WTC11 (cell line): Measurements from ENCODE around the gene GNA14. TPM values are rescaled to one million over a fixed set of nuclear protein-coding genes. Genes with fewer than 3 reads are reported as not detected.
"Not testable (repeated sequence)": the region's sequence is repeated elsewhere in the genome, so short reads cannot be mapped to it uniquely, and the experiment has no call there.

Source experiments
- ATAC-seq: fragments of 200-7000 bp; cut with Tn5 transposase; 2 replicates; pipeline ENCODE4 v1.10.0; 2021; ENCODE audit warnings: mild to moderate bottlenecking, moderate library complexity
- CTCF ChIA-PET: fragments of 300-600 bp; sonication (Branson Sonifier 250); formaldehyde crosslinking; loops from one replicate; lab custom pipeline; 2021; ENCODE audit warnings: antibody characterized with exemption; lab: Charles Lee
- POLR2A ChIA-PET: fragments of 350-600 bp; sonication (Branson Sonifier 250); formaldehyde crosslinking; loops from one replicate; lab custom pipeline; 2021; ENCODE audit warnings: antibody characterized with exemption; lab: Charles Lee
- DNase-seq: peaks from one replicate; pipeline ENCODE4 v3.0.0; 2021; ENCODE audit warnings: low spot score
- H3K27ac Mint-ChIP-seq: 2 replicates; pipeline ENCODE4 v1.8.0; 2021; ENCODE audit warnings: mixed read lengths
- H3K27me3 Mint-ChIP-seq: 2 replicates; pipeline ENCODE4 v1.8.0; 2021; ENCODE audit warnings: low read depth, mild to moderate bottlenecking, moderate library complexity, mixed read lengths
- H3K36me3 Mint-ChIP-seq: 2 replicates; pipeline ENCODE4 v1.8.0; 2021; ENCODE audit warnings: mixed read lengths
- H3K4me1 Mint-ChIP-seq: 2 replicates; pipeline ENCODE4 v1.8.0; 2022; ENCODE audit warnings: mixed read lengths
- H3K4me3 Mint-ChIP-seq: 2 replicates; pipeline ENCODE4 v1.8.0; 2021; ENCODE audit warnings: mild to moderate bottlenecking, moderate library complexity, mixed read lengths
- H3K9me3 Mint-ChIP-seq: 2 replicates; pipeline ENCODE4 v1.8.0; 2021; ENCODE audit warnings: mixed read lengths
- ELF4 ChIP-seq: sonication (generic); formaldehyde crosslinking; IDR thresholded peaks from 2 replicates; pipeline ENCODE4 v1.8.1; 2022; ENCODE audit warnings: low read depth, mild to moderate bottlenecking, moderate library complexity, missing genetic modification reagents
- ERG ChIP-seq: fragments of 250-450 bp; sonication (Bioruptor Pico); IDR thresholded peaks from 2 replicates; pipeline ENCODE4 v1.8.0; 2021; ENCODE audit warnings: mild to moderate bottlenecking
- ESRRA ChIP-seq: sonication (generic); formaldehyde crosslinking; IDR thresholded peaks from 2 replicates; pipeline ENCODE4 v1.8.1; 2022; ENCODE audit warnings: mild to moderate bottlenecking, missing genetic modification reagents, borderline replicate concordance
- NFYB ChIP-seq: sonication (generic); formaldehyde crosslinking; conservative IDR thresholded peaks from 2 replicates; pipeline ENCODE4 v1.8.0; 2022; ENCODE audit warnings: low read depth, missing genetic modification reagents
- RELA ChIP-seq: sonication (generic); formaldehyde crosslinking; IDR thresholded peaks from 2 replicates; pipeline ENCODE4 v1.8.1; 2022; ENCODE audit warnings: missing genetic modification reagents, mild to moderate bottlenecking, borderline replicate concordance
- STAT6 ChIP-seq: sonication (generic); formaldehyde crosslinking; conservative IDR thresholded peaks from 2 replicates; pipeline ENCODE4 v1.8.1; 2023; ENCODE audit warnings: mild to moderate bottlenecking, low read depth, missing genetic modification reagents, moderate library complexity
- ZNF263 ChIP-seq: sonication (generic); formaldehyde crosslinking; IDR thresholded peaks from 2 replicates; pipeline ENCODE4 v1.8.1; 2022; ENCODE audit warnings: low read depth, mild to moderate bottlenecking, moderate library complexity, missing genetic modification reagents
- ZNF281 ChIP-seq: sonication (generic); formaldehyde crosslinking; IDR thresholded peaks from 2 replicates; pipeline ENCODE4 v1.8.0; 2023; ENCODE audit warnings: mild to moderate bottlenecking, missing genetic modification reagents
- ZNF423 ChIP-seq: fragments of 250-450 bp; sonication (Bioruptor Pico); IDR thresholded peaks from 2 replicates; pipeline ENCODE4 v2.1.2; 2022; ENCODE audit warnings: mild to moderate bottlenecking, moderate library complexity
- total RNA-seq: library from RNA; stranded (reverse); gene quantifications from 3 replicates; pipeline ENCODE4 v1.2.3, GENCODE V29; 2021

GNA14 gene
- total RNA-seq, 1 experiment from 2014 or later, result 26.7 TPM

GRCh38 chr9:77489405-77490163 lies 158.5 kb downstream of the GNA14 start:
- TF ChIP-seq NFYB, result peak; percentile 38; the same call in 1 of the 2 replicates
- Mint-ChIP-seq H3K27ac (peak overlapping the region; percentile 20; the same call in 1 of the 2 replicates), H3K9me3 (peaks cover 46% of the 10 kb centered on the region), H3K36me3 (peaks cover 51% of the 10 kb centered on the region)
- ATAC-seq, H3K4me3 Mint-ChIP-seq, H3K4me1 Mint-ChIP-seq, H3K27me3 Mint-ChIP-seq, POLR2A ChIA-PET, DNase-seq: not testable (repeated sequence)
- CTCF ChIA-PET, result interaction anchor here (0.6 to 4.1 kb wide), 9 partner anchors 13 to 261 kb away, joined by 3 to 21 read pairs (median 6); partner anchors contain the start of gene GNA14

- CTCF ChIA-PET, result interaction anchor here (0.6 to 4.1 kb wide), 13 partner anchors 12 to 730 kb away, joined by 3 to 21 read pairs (median 5); partner anchors contain the start of gene GNA14
- POLR2A ChIA-PET, result interaction anchor here (0.6 kb wide), 1 partner anchor 51 kb away, joined by 3 read pairs; no protein-coding TSS in a partner anchor
- Mint-ChIP-seq H3K27me3 (no peaks in the 10 kb centered on the region), H3K9me3 (peaks cover 50% of the 10 kb centered on the region), H3K4me3 (no peak overlapping the region), H3K36me3 (peaks cover 50% of the 10 kb centered on the region), H3K4me1 (peaks cover 10% of the 10 kb centered on the region; the same call in 1 of the 2 replicates), H3K27ac (peak overlapping the region; percentile 51; the same call in 1 of the 2 replicates)
- DNase-seq (peak; percentile 18), ATAC-seq (peak; percentile 98)
- TF ChIP-seq RELA (no peak), ZNF423 (CRISPR knock-in tag) (peak; percentile 28; the same call in 1 of the 2 replicates)
Measured at GRCh38 chr9:77488439-77489126, 159.5 kb downstream of the GNA14 start.

GRCh38 chr9:77486968-77487367 lies 161.2 kb downstream of the GNA14 start:
- no peak overlapping the region for H3K27ac Mint-ChIP-seq
- H3K4me3 Mint-ChIP-seq, result no peak overlapping the region
- ATAC-seq (no peak), DNase-seq (no peak)
- POLR2A ChIA-PET, result no interaction called here
- H3K9me3 Mint-ChIP-seq, result peaks cover 52% of the 10 kb centered on the region
- CTCF ChIA-PET, result interaction anchor here (0.8 to 4.1 kb wide), 4 partner anchors 31 to 56 kb away, joined by 3 to 21 read pairs (median 4); no protein-coding TSS in a partner anchor
- peaks cover 53% of the 10 kb centered on the region for H3K36me3 Mint-ChIP-seq
- peaks cover 10% of the 10 kb centered on the region; the same call in 1 of the 2 replicates for H3K4me1 Mint-ChIP-seq
- H3K27me3 Mint-ChIP-seq, result no peaks in the 10 kb centered on the region
- TF ChIP-seq ESRRA (no peak), ERG (CRISPR knock-in tag) (no peak), ZNF281 (no peak), ELF4 (CRISPR knock-in tag) (no peak), STAT6 (CRISPR knock-in tag) (no peak), ZNF263 (no peak)
